IPS DF 6.9 (cell line): ENCODE measurements around the gene YKT6.
"Not testable (repeated sequence)": the region's sequence is repeated elsewhere in the genome, so short reads cannot be mapped to it uniquely, and the experiment has no call there.

ENCODE experiments used
- DNase-seq: peaks from one replicate; pipeline ENCODE4 v3.0.0-alpha.2; 2013; ENCODE audit warnings: low read depth, low spot score
- H3K27ac ChIP-seq: one replicate; pipeline ENCODE4 v1.5.1; 2013; ENCODE audit warnings: low read length, control low read depth
- H3K27me3 ChIP-seq: 2 replicates; pipeline ENCODE4 v1.6.1; 2013; ENCODE audit warnings: mild to moderate bottlenecking, low read length; ENCODE audit not compliant: control insufficient read depth, insufficient read depth
- H3K36me3 ChIP-seq: 2 replicates; pipeline ENCODE4 v1.6.1; 2013; ENCODE audit warnings: low read length; ENCODE audit not compliant: control insufficient read depth, insufficient read depth
- H3K4me1 ChIP-seq: 2 replicates; pipeline ENCODE4 v1.6.1; 2013; ENCODE audit warnings: low read length; ENCODE audit not compliant: control insufficient read depth, insufficient read depth
- H3K4me3 ChIP-seq: 2 replicates; pipeline ENCODE4 v1.5.1; 2013; ENCODE audit warnings: mild to moderate bottlenecking, low read length
- H3K9me3 ChIP-seq: 2 replicates; pipeline ENCODE4 v1.6.1; 2013; ENCODE audit warnings: low read length, inconsistent platforms; ENCODE audit not compliant: control insufficient read depth, insufficient read depth
- WGBS: extraction: QIAGEN DNeasy Blood & Tissue Kit; methylation state at CpG from one replicate; pipeline ENCODE4 v1.1.7; 2013; ENCODE audit warnings: mixed read lengths, missing lambda C conversion rate; ENCODE audit not compliant: insufficient read length, insufficient coverage; 5-methylcytosine and 5-hydroxymethylcytosine counted together

The YKT6 gene

GRCh38 chr7:44172803-44173424, 27.9 kb upstream of the YKT6 start:
- no peak overlapping the region for H3K4me3 ChIP-seq
- no peaks in the 10 kb centered on the region for H3K9me3 ChIP-seq
- H3K36me3 ChIP-seq: no peaks in the 10 kb centered on the region
- no peaks in the 10 kb centered on the region for H3K27me3 ChIP-seq
- DNase-seq: no peak
- WGBS: no CpG with 5 or more reads among the region's 6 CpGs
- no peaks in the 10 kb centered on the region for H3K4me1 ChIP-seq
- H3K27ac ChIP-seq: no peak overlapping the region

GRCh38 chr7:44173911-44174693, 26.7 kb upstream of the YKT6 start:
- WGBS: no CpG with 5 or more reads among the region's 3 CpGs
- DNase-seq: no peak
- H3K9me3 ChIP-seq: no peaks in the 10 kb centered on the region
- H3K27me3 ChIP-seq: no peaks in the 10 kb centered on the region
- H3K27ac ChIP-seq: no peak overlapping the region
- no peaks in the 10 kb centered on the region for H3K36me3 ChIP-seq
- no peak overlapping the region for H3K4me3 ChIP-seq
- no peaks in the 10 kb centered on the region for H3K4me1 ChIP-seq

GRCh38 chr7:44174694-44174948, 26.2 kb upstream of the YKT6 start:
- DNase-seq, H3K4me1 ChIP-seq, H3K4me3 ChIP-seq, H3K36me3 ChIP-seq, H3K27ac ChIP-seq, H3K9me3 ChIP-seq, H3K27me3 ChIP-seq: not testable (repeated sequence)
- WGBS: no CpG with 5 or more reads among the region's 1 CpG

- H3K4me3 ChIP-seq: no peak overlapping the region
- H3K36me3 ChIP-seq: no peaks in the 10 kb centered on the region
- no peak overlapping the region for H3K27ac ChIP-seq
- WGBS: no CpG with 5 or more reads among the region's 3 CpGs
- H3K9me3 ChIP-seq: no peaks in the 10 kb centered on the region
- no peaks in the 10 kb centered on the region for H3K4me1 ChIP-seq
- DNase-seq: no peak
- H3K27me3 ChIP-seq: no peaks in the 10 kb centered on the region
These were observed 25.0 kb upstream of the YKT6 start for GRCh38 chr7:44175730-44176129.

- no peaks in the 10 kb centered on the region for H3K36me3 ChIP-seq
- no peak overlapping the region for H3K27ac ChIP-seq
- no peak for DNase-seq
- H3K4me3 ChIP-seq: no peak overlapping the region
- H3K4me1 ChIP-seq: no peaks in the 10 kb centered on the region
- no CpG with 5 or more reads among the region's 7 CpGs for WGBS
- H3K9me3 ChIP-seq: no peaks in the 10 kb centered on the region
- H3K27me3 ChIP-seq: no peaks in the 10 kb centered on the region
These were observed 24.3 kb upstream of the YKT6 start for GRCh38 chr7:44176486-44176885.

- DNase-seq: no peak
- no CpG with 5 or more reads among the region's 4 CpGs for WGBS
- H3K4me1 ChIP-seq: no peaks in the 10 kb centered on the region
- no peak overlapping the region for H3K4me3 ChIP-seq
- H3K27ac ChIP-seq: no peak overlapping the region
- no peaks in the 10 kb centered on the region; the same call in 1 of the 2 replicates for H3K9me3 ChIP-seq
- H3K27me3 ChIP-seq: no peaks in the 10 kb centered on the region
- H3K36me3 ChIP-seq: no peaks in the 10 kb centered on the region
These were observed 23.1 kb upstream of the YKT6 start for GRCh38 chr7:44177570-44178131.

- Histone ChIP-seq H3K27me3 (no peaks in the 10 kb centered on the region), H3K9me3 (no peaks in the 10 kb centered on the region; the same call in 1 of the 2 replicates), H3K27ac (no peak overlapping the region), H3K36me3 (no peaks in the 10 kb centered on the region), H3K4me1 (no peaks in the 10 kb centered on the region), H3K4me3 (no peak overlapping the region)
- no CpG with 5 or more reads among the region's 3 CpGs for WGBS
- DNase-seq: no peak
These were observed 20.1 kb upstream of the YKT6 start for GRCh38 chr7:44180631-44181030.

GRCh38 chr7:44182827-44183226, 18.0 kb upstream of the YKT6 start:
- WGBS: no CpG with 5 or more reads among the region's 5 CpGs
- Histone ChIP-seq H3K27me3 (no peaks in the 10 kb centered on the region), H3K27ac (no peak overlapping the region), H3K4me3 (no peak overlapping the region), H3K36me3 (no peaks in the 10 kb centered on the region), H3K9me3 (no peaks in the 10 kb centered on the region; the same call in 1 of the 2 replicates), H3K4me1 (no peaks in the 10 kb centered on the region)
- DNase-seq: no peak

GRCh38 chr7:44183386-44183785, 17.4 kb upstream of the YKT6 start:
- no peak for DNase-seq
- Histone ChIP-seq H3K27me3 (no peaks in the 10 kb centered on the region), H3K27ac (no peak overlapping the region), H3K4me3 (no peak overlapping the region), H3K36me3 (no peaks in the 10 kb centered on the region), H3K4me1 (no peaks in the 10 kb centered on the region), H3K9me3 (no peaks in the 10 kb centered on the region; the same call in 1 of the 2 replicates)
- no CpG with 5 or more reads among the region's 2 CpGs for WGBS

- Histone ChIP-seq H3K4me1 (peaks cover 3% of the 10 kb centered on the region; the same call in 1 of the 2 replicates), H3K27me3 (no peaks in the 10 kb centered on the region), H3K4me3 (no peak overlapping the region), H3K27ac (no peak overlapping the region), H3K36me3 (no peaks in the 10 kb centered on the region), H3K9me3 (no peaks in the 10 kb centered on the region; the same call in 1 of the 2 replicates)
- no peak for DNase-seq
- no CpG with 5 or more reads among the region's 16 CpGs for WGBS
These were observed 16.4 kb upstream of the YKT6 start for GRCh38 chr7:44184206-44184872.
